Smooth muscle cell (in vitro differentiated cells): ENCODE results near the gene BECN2. TPM values are rescaled to one million over a fixed set of nuclear protein-coding genes. Genes with fewer than 3 reads are reported as not detected.

Experiments
- DNase-seq: peaks from one replicate; lab custom pipeline; 2025; ENCODE audit not compliant: unreplicated experiment; lab: John Stamatoyannopoulos, UW
- H2AFZ ChIP-seq: fragments of 200-600 bp; sonication (generic); 2 replicates; pipeline ENCODE4 v1.6.0; 2016; ENCODE audit warnings: antibody characterized with exemption, low read depth, mild to moderate bottlenecking
- H3F3A ChIP-seq: fragments of 200-600 bp; sonication (generic); 2 replicates; pipeline ENCODE4 v1.6.0; 2017; ENCODE audit warnings: antibody characterized with exemption, low read depth
- H3K27ac ChIP-seq: fragments of 200-600 bp; sonication (generic); 2 replicates; pipeline ENCODE4 v1.5.1; 2016; ENCODE audit warnings: low read depth, mild to moderate bottlenecking
- H3K27me3 ChIP-seq: fragments of 200-600 bp; sonication (generic); 2 replicates; pipeline ENCODE4 v1.6.1; 2016; ENCODE audit warnings: low read depth, mild to moderate bottlenecking
- H3K36me3 ChIP-seq: fragments of 200-600 bp; sonication (generic); 2 replicates; pipeline ENCODE4 v1.5.1; 2016; ENCODE audit warnings: low read depth
- H3K4me1 ChIP-seq: fragments of 200-600 bp; sonication (generic); 2 replicates; pipeline ENCODE4 v1.5.1; 2016; ENCODE audit warnings: low read depth
- H3K4me2 ChIP-seq: fragments of 200-600 bp; sonication (generic); 2 replicates; pipeline ENCODE4 v1.6.0; 2016; ENCODE audit warnings: mild to moderate bottlenecking
- H3K4me3 ChIP-seq: fragments of 200-600 bp; sonication (generic); 2 replicates; pipeline ENCODE4 v1.5.1; 2016; ENCODE audit warnings: mild to moderate bottlenecking
- H3K79me2 ChIP-seq: fragments of 200-600 bp; sonication (generic); 2 replicates; pipeline ENCODE4 v1.6.0; 2016; ENCODE audit warnings: low read depth, mild to moderate bottlenecking
- H3K9ac ChIP-seq: fragments of 200-600 bp; sonication (generic); 2 replicates; pipeline ENCODE4 v1.6.0; 2016; ENCODE audit warnings: low read depth
- H3K9me3 ChIP-seq: fragments of 200-600 bp; sonication (generic); replicated peaks from 2 replicates; pipeline ENCODE4 v1.5.1; 2016; ENCODE audit warnings: low read depth
- H4K20me1 ChIP-seq: fragments of 200-600 bp; sonication (generic); 2 replicates; pipeline ENCODE4 v1.6.0; 2016; ENCODE audit warnings: low read depth
- CTCF ChIP-seq: fragments of 200-600 bp; sonication (generic); IDR thresholded peaks from 2 replicates; pipeline ENCODE4 v1.5.1; 2017; ENCODE audit warnings: borderline replicate concordance, mild to moderate bottlenecking, antibody characterized with exemption; ENCODE audit not compliant: insufficient read depth, poor library complexity, severe bottlenecking
- WGBS: methylation state at CpG from one replicate; pipeline ENCODE4 v1.1.7; 2016; ENCODE audit warnings: low lambda C conversion rate; 5-methylcytosine and 5-hydroxymethylcytosine counted together
- polyA plus RNA-seq: library from polyadenylated mRNA; unstranded; fragments of >200 nt; fragmentation: Nextera tagmentation; extraction: Ambion mirVana; gene quantifications from 2 replicates; pipeline ENCODE4 v1.2.1, GENCODE V29; 2016
- total RNA-seq: library from RNA; depleted of rRNA; stranded (reverse); fragments of >200 nt; gene quantifications from 2 replicates; pipeline ENCODE4 v1.2.3, GENCODE V29; 2014

Gene BECN2
- total and polyA plus RNA-seq, 2 experiments from 2014 or later: not detected

- no peaks in the 10 kb centered on the region for H3F3A ChIP-seq
- DNase-seq: no peak
- no peaks in the 10 kb centered on the region for H3K79me2 ChIP-seq
- H3K27ac ChIP-seq: no peak overlapping the region
- H4K20me1 ChIP-seq: no peaks in the 10 kb centered on the region
- H3K36me3 ChIP-seq: no peaks in the 10 kb centered on the region
- H3K4me2 ChIP-seq: no peak overlapping the region
- H3K4me1 ChIP-seq: no peaks in the 10 kb centered on the region
- TF ChIP-seq CTCF: no peak
- H3K9ac ChIP-seq: no peak overlapping the region
- 61% methylated on average over 5 of the region's 5 CpGs for WGBS
- no peak overlapping the region for H2AFZ ChIP-seq
- H3K9me3 ChIP-seq: no peaks in the 10 kb centered on the region
- H3K4me3 ChIP-seq: no peak overlapping the region
- H3K27me3 ChIP-seq: no peaks in the 10 kb centered on the region
Observed at GRCh38 chr1:242005866-242006535, 48.4 kb downstream of the BECN2 start.

GRCh38 chr1:242006976-242007375, 49.4 kb downstream of the BECN2 start:
- no peaks in the 10 kb centered on the region for H3K27me3 ChIP-seq
- H3K4me1 ChIP-seq: no peaks in the 10 kb centered on the region
- H3K4me2 ChIP-seq: no peak overlapping the region
- H2AFZ ChIP-seq: no peak overlapping the region
- no peak for TF ChIP-seq CTCF
- no peak overlapping the region for H3K9ac ChIP-seq
- no peaks in the 10 kb centered on the region for H3F3A ChIP-seq
- no peak for DNase-seq
- H3K27ac ChIP-seq: no peak overlapping the region
- WGBS: 91% methylated on average over 3 of the region's 3 CpGs
- no peaks in the 10 kb centered on the region for H3K9me3 ChIP-seq
- H3K4me3 ChIP-seq: no peak overlapping the region
- no peaks in the 10 kb centered on the region for H4K20me1 ChIP-seq
- H3K36me3 ChIP-seq: no peaks in the 10 kb centered on the region
- no peaks in the 10 kb centered on the region for H3K79me2 ChIP-seq

Other genes with a start within 250 kb of the BECN2 start
- gene EXO1, start 109.6 kb upstream of the BECN2 start, total RNA-seq: 10.5 and 11.0 TPM in 2 replicates
- gene EXO1, start 109.6 kb upstream of the BECN2 start, polyA plus RNA-seq: 3.8 and 7.5 TPM in 2 replicates
- not detected in 2 replicates for gene MAP1LC3C, start 41.3 kb downstream of the BECN2 start, total RNA-seq
- gene MAP1LC3C, start 41.3 kb downstream of the BECN2 start, polyA plus RNA-seq: 0.48 TPM in 1 of 2 replicates, not detected in the other